Heart left ventricle (tissue), 13 donors: ENCODE measurements around the gene GFRA4.

Source experiments
- CTCF ChIP-seq, 12 donors: fragments of 200-600 bp; sonication (generic) in 4 of 12; IDR thresholded peaks; one replicate each; pipeline versions ENCODE4 v1.5.0 to v1.8.0; 2018 to 2022; ENCODE audit warnings: antibody characterized with exemption in 12 of 12, mild to moderate bottlenecking in 5 of 12
- POLR2A ChIP-seq, 2 donors: fragments of 450-650 bp; IDR thresholded peaks; one replicate each; pipeline ENCODE4 v1.6.1; 2017; ENCODE audit warnings: antibody characterized with exemption in 2 of 2, mild to moderate bottlenecking in 2 of 2, moderate library complexity in 2 of 2
- donor health status: ischemic (EF 13 %, LVEDD 7.1; RV severe dilation, severe dysfunction).
- donor health status: DM: no; HTN: yes; CAD: no.
- donor health status: DM: no; HTN: no; CAD: no.
- donor health status: ischemic (EF 25% LVEDD 6.9; RV normal size, moderate dysfunction).
- donor health status: ischemic (EF 25% LVEDD 5.7; RV mildly dilated, moderate dysfunction).
- donor health status: ischemic (EF 35%, LVEDD 5.7; RV mildly dilated, moderate dysfunction).
- donor health status: nonischemic (EF 11% LVEDD 7.7; RV severe dilation, severe dysfunction).
- donor health status: DM: yes; HTN: yes; CAD: no.
- donor health status: PGD.
- donor health status: ischemic (EF 29% LVEDD 5.4; RV normal size, mild dysfunction).
- donor health status: nonischemic (EF 23%, LVEDD 6.1; RV moderate dilation, normal function).

- TF ChIP-seq CTCF (IDR thresholded peaks at IDR 0.05) (no peak), POLR2A (IDR thresholded peaks at IDR 0.05) (no peak)
Observed at GRCh38 chr20:3706774-3707507, 43.7 kb upstream of the GFRA4 start.
